GM10248 (cell line): ENCODE results near the gene PPP1R13B.

Experiments used
- CTCF ChIA-PET: fragments of 300-600 bp; sonication (Branson Sonifier 250); formaldehyde crosslinking; extraction: SDS; loops from one replicate; lab custom pipeline; 2021; ENCODE audit warnings: antibody characterized with exemption; lab: Yijun Ruan, JAX
- POLR2A ChIA-PET: fragments of 350-650 bp; sonication (Branson Sonifier 250); formaldehyde crosslinking; extraction: SDS; loops from one replicate; lab custom pipeline; 2020; ENCODE audit warnings: antibody characterized with exemption; lab: Yijun Ruan, JAX
- DNase-seq: peaks from one replicate; pipeline ENCODE4 v3.0.0; 2012; ENCODE audit errors: extremely low spot score
- TF ChIP-seq, protein P1 (sequence below): IDR thresholded peaks from 2 replicates; pipeline ENCODE4 v1.5.1; 2012; ENCODE audit warnings: mild to moderate bottlenecking, low read depth; ENCODE audit errors: extremely low read depth, missing control alignments, control extremely low read depth

The PPP1R13B gene

DNA sequence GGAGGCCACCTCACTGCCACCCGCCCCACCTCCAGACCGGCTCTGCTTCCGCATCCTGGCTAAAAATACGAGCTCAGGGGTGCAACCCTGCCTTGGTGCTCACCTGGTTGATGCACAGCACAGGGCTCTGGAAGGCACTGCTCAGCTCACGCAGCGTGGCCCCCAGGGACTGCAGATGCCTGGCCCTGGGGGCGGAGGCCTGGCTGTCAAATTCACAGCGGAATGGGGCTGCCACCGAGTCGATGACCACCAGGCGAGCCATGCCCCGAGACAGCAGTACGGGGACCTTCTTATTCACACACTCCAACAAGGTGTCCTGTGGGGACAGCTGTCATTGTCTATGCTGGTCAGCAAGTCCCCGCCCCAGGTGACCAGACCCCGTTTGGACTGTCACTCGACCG is 148.1 kb downstream of the PPP1R13B start:
- ChIA-PET POLR2A (no interaction called here), CTCF (no interaction called here)
- no peak for DNase-seq
- TF ChIP-seq, protein P1, sequence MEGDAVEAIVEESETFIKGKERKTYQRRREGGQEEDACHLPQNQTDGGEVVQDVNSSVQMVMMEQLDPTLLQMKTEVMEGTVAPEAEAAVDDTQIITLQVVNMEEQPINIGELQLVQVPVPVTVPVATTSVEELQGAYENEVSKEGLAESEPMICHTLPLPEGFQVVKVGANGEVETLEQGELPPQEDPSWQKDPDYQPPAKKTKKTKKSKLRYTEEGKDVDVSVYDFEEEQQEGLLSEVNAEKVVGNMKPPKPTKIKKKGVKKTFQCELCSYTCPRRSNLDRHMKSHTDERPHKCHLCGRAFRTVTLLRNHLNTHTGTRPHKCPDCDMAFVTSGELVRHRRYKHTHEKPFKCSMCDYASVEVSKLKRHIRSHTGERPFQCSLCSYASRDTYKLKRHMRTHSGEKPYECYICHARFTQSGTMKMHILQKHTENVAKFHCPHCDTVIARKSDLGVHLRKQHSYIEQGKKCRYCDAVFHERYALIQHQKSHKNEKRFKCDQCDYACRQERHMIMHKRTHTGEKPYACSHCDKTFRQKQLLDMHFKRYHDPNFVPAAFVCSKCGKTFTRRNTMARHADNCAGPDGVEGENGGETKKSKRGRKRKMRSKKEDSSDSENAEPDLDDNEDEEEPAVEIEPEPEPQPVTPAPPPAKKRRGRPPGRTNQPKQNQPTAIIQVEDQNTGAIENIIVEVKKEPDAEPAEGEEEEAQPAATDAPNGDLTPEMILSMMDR, result no peak

DNA sequence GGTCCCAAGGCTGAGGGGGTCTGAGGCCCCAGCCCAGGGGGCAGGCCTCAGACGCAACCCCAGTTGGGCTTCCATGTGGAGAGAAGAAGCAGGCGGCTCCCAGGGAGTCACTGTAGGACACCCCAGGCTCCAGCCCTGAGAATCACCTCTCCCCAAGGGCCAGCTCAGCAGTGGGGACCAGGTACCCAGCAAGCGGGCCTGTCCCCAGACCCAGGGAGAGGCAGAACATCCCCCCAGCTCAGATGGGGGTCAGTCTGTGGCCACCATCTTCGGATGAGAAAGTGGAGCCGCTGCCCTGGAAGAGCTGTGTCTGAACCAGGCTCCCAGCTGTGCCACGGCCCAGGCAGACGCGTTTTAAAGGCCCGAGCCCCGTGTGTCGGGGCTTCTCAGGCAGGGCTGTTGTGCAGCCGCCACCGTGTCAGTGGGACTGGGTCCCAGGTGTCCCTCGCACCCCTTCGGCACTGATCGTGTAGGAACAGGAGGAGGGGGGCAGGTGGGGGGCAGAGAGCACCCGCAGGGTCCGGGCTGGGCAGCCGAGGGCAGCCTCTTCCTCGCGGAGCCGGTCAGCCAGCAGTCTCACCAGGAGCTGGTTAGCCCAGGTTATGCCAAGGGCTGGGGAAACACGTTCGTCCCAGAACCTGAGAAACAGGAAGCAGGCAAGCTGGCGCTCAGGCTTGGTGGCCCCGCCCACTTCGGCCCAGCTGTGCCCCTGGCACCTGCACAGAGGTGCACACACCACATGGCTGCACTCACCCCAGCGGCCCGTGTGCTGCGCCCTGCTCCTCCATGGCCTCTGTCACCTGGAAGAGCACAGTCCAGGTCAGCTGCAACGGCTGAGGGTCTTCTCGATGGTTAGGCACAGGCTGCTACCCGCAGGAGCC is 148.8 kb downstream of the PPP1R13B start:
- CTCF ChIA-PET, result interaction anchor here (2.3 kb wide), 1 partner anchor 18 kb away, joined by 7 read pairs; no protein-coding TSS in a partner anchor
- POLR2A ChIA-PET, result no interaction called here
- TF ChIP-seq, protein P1, result no peak
- no peak for DNase-seq

DNA sequence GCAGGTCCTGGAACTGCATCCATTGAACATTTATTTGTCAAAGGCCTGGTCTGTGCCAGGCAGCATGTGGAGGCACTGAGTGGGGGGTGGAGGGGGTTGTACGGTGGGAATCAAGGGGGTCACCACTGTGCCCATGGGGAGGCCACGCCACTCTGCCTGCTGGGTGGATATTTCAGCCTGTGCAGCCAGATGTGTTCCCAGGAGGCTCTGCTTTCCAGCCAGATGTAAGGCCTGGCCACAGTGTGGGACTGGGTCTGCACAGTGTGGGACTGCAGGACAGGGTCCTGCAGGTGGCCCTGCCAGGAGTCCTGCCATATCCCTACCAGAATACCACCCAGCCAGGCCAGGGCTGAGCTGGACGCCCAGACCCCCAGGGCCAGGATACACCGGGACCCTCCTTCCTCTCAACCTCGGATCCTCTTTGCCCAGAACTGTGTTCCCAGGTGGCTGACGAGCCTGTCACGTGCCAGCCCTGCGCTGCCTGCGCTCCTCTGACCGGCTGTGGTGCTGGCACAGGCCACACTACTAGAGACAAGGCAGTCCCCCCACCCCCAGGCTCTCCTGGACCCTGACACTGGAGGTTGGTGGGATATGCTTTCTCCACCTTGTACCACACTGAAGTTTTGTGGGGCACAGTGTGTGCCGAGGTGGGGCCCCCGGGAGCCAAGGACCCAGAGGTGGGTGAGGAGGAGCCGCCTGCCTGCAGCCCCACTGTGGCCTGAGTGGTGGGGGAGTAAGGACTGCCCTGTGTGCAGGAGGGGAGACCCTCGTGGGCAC is 149.6 kb downstream of the PPP1R13B start:
- TF ChIP-seq, protein P1, result no peak
- DNase-seq, result no peak
- POLR2A ChIA-PET, result no interaction called here
- CTCF ChIA-PET, result interaction anchor here (2.3 kb wide), 1 partner anchor 17 kb away, joined by 7 read pairs; no protein-coding TSS in a partner anchor

- POLR2A ChIA-PET, result no interaction called here
Observed at GRCh38 chr14:103697206-103697602, 150.2 kb downstream of the PPP1R13B start.

GRCh38 chr14:103696466-103697071 is 150.8 kb downstream of the PPP1R13B start:
- ChIA-PET POLR2A (no interaction called here), CTCF (interaction anchor here (0.9 to 2.3 kb wide), 3 partner anchors 8 to 16 kb away, joined by 3 to 7 read pairs (median 4); no protein-coding TSS in a partner anchor)
- no peak for DNase-seq
- TF ChIP-seq, protein P1, result no peak

More at GRCh38 chr14:103697206-103697602, 150.2 kb downstream of the PPP1R13B start:
- no peak for DNase-seq
- TF ChIP-seq, protein P1, result no peak
- CTCF ChIA-PET, result interaction anchor here (2.3 kb wide), 1 partner anchor 17 kb away, joined by 7 read pairs; no protein-coding TSS in a partner anchor

DNA sequence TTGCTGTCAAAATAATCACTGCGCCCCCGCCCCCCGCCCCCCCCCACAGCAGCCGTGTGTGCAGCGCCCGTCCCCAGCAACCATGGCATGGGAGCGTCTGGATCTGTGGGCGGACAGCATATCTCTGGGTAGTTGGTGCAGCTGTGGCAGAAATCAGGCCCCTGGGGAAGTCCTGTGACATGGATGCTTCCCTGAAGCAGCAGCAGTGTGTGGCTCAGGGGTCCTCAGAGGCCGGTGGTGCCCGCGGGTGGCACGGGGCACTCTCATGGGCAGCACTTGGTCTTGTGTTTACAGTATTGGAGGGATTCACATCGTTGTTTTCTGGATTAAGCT is 151.3 kb downstream of the PPP1R13B start:
- no peak for DNase-seq
- ChIA-PET POLR2A (no interaction called here), CTCF (interaction anchor here (0.9 to 1.3 kb wide), 2 partner anchors 9 to 10 kb away, joined by 3 to 4 read pairs; no protein-coding TSS in a partner anchor)
- TF ChIP-seq, protein P1, result no peak
